Body of pancreas (tissue), 4 donors: Measurements from ENCODE around the gene CCDC57. TPM values are rescaled to one million over a fixed set of nuclear protein-coding genes. Genes with fewer than 3 reads are reported as not detected.

ENCODE experiments used
- ATAC-seq: fragments of 150-250 bp; one replicate; pipeline ENCODE4 v1.9.1; 2016
- DNase-seq, 4 donors: peaks; one replicate each; pipeline ENCODE4 v3.0.0-alpha.2; 2019
- H3K27ac ChIP-seq, 4 donors: fragments of 200-600 bp; sonication (generic); 1 replicate in 3 of 4; 2 replicates in 1 of 4; pipeline versions ENCODE4 v1.5.1 to v1.6.1; 2016 to 2019; ENCODE audit warnings: mild to moderate bottlenecking in 1 of 4, mixed read lengths in 1 of 4, moderate library complexity in 1 of 4
- H3K27me3 ChIP-seq, 2 donors: fragments of 200-600 bp; sonication (generic); one replicate each; pipeline ENCODE4 v1.6.0; 2016; ENCODE audit warnings: mild to moderate bottlenecking in 1 of 2
- H3K36me3 ChIP-seq, 2 donors: fragments of 200-600 bp; sonication (generic); replicated peaks in 1 of 2; 2 replicates each; pipeline ENCODE4 v1.5.1; 2016; ENCODE audit warnings: low read depth in 2 of 2; ENCODE audit not compliant: insufficient read depth in 1 of 2
- H3K4me1 ChIP-seq: fragments of 200-600 bp; sonication (generic); one replicate; pipeline ENCODE4 v1.6.0; 2016
- H3K4me3 ChIP-seq, 2 donors: fragments of 200-600 bp; sonication (generic); 1 replicate in 1 of 2; 2 replicates in 1 of 2; pipeline ENCODE4 v1.5.1; 2016 to 2019
- H3K9me3 ChIP-seq, 3 donors: fragments of 200-600 bp; sonication (generic); 1 replicate in 2 of 3; 2 replicates in 1 of 3; pipeline ENCODE4 v1.5.1; 2016
- CTCF ChIP-seq, 7 experiments: fragments of 450-650 bp in 4 of 7; fragments of 200-600 bp in 3 of 7; sonication (generic) in 3 of 7; IDR thresholded peaks; one replicate each; pipeline ENCODE4 v1.5.1; 2016 to 2019; ENCODE audit warnings: antibody characterized with exemption in 7 of 7
- POLR2A ChIP-seq, 3 donors: fragments of 450-650 bp; IDR thresholded peaks; one replicate each; pipeline ENCODE4 v1.6.1; 2016; ENCODE audit warnings: antibody characterized with exemption in 3 of 3, mild to moderate bottlenecking in 2 of 3
- WGBS, 2 donors: methylation state at CpG; one replicate each; pipeline ENCODE4 v1.1.5; 2017; 5-methylcytosine and 5-hydroxymethylcytosine counted together
- intact Hi-C: fragments of 100-400 bp; cut with DNase I; formaldehyde crosslinking; loops from one replicate; pipeline ENCODE4 v1.15.1; 2023
- total RNA-seq, 2 donors: library from RNA; depleted of rRNA; stranded (reverse); fragments of >200 nt; gene quantifications; one replicate each; pipeline ENCODE4 v1.1.0, GENCODE V29; 2016

CCDC57 gene
- total RNA-seq, 2 donors from 2014 or later: 24.1 to 60.3 TPM

GRCh38 chr17:82228842-82229697 is 16.4 kb upstream of the CCDC57 start, which contains the start of gene SLC16A3:
Gene SLC16A3, plus strand, starts transcription at chr17:82229042. Its CDS starts 6,967 bp downstream, at chr17:82236009.
- ATAC-seq (peak; percentile 22), DNase-seq (peak in 1 of 4 donors; percentile 20)
- WGBS, 2 donors: 11% methylated on average over 99 of the region's 105 CpGs; no CpG with 5 or more reads in 1 of the 2 donors
- Histone ChIP-seq H3K9me3 (no peaks in the 10 kb centered on the region), H3K4me1 (peaks cover 25% of the 10 kb centered on the region), H3K36me3 (no peaks in the 10 kb centered on the region), H3K4me3 (peak within 1 kb of the TSS in 1 of 2 donors; percentile 8), H3K27me3 (peaks cover 0 to 20% of the 10 kb centered on the region in 2 donors), H3K27ac (peak within 1 kb of the TSS in 3 of 4 donors; percentile 10 to 80 (median 65))
- TF ChIP-seq CTCF (IDR thresholded peaks at IDR 0.05) (no peak), POLR2A (IDR thresholded peaks at IDR 0.05) (peak in 2 of 3 donors; percentile 7 to 9)
- intact Hi-C loops: no loop called here

- 28 to 39% methylated on average over 38 to 59 of the region's 63 CpGs for whole genome bisulfite sequencing, 2 donors
- TF ChIP-seq CTCF (IDR thresholded peaks at IDR 0.05) (no peak), POLR2A (IDR thresholded peaks at IDR 0.05) (peak in 2 of 3 donors; percentile 9 to 37)
- intact Hi-C loops: no loop called here
- Histone ChIP-seq H3K9me3 (no peaks in the 10 kb centered on the region), H3K4me1 (peaks cover 25% of the 10 kb centered on the region), H3K27ac (peak overlapping the region in 3 of 4 donors; percentile 10 to 80 (median 62)), H3K27me3 (peaks cover 0 to 20% of the 10 kb centered on the region in 2 donors), H3K4me3 (no peak overlapping the region), H3K36me3 (no peaks in the 10 kb centered on the region)
- ATAC-seq: peak; percentile 2
- DNase-seq: peak in 1 of 4 donors; percentile 28
Measured at GRCh38 chr17:82228278-82228841, 15.7 kb upstream of the CCDC57 start.

- DNase-seq: no peak
- Histone ChIP-seq H3K9me3 (no peaks in the 10 kb centered on the region), H3K36me3 (no peaks in the 10 kb centered on the region), H3K27ac (peak overlapping the region in 3 of 4 donors; percentile 10 to 80 (median 62)), H3K27me3 (peaks cover 0 to 20% of the 10 kb centered on the region in 2 donors), H3K4me3 (no peak overlapping the region), H3K4me1 (peaks cover 25% of the 10 kb centered on the region)
- intact Hi-C loops: no loop called here
- ATAC-seq: no peak
- no peak for TF ChIP-seq POLR2A (IDR thresholded peaks at IDR 0.05)
- no peak for TF ChIP-seq CTCF (IDR thresholded peaks at IDR 0.05)
- 67 to 79% methylated on average over 8 to 17 of the region's 18 CpGs for WGBS, 2 donors
Measured at GRCh38 chr17:82227629-82228277, 15.1 kb upstream of the CCDC57 start.

GRCh38 chr17:82226809-82227628 is 14.4 kb upstream of the CCDC57 start:
- DNase-seq (peak in 1 of 4 donors; percentile 10), ATAC-seq (no peak)
- Histone ChIP-seq H3K4me3 (no peak overlapping the region), H3K9me3 (no peaks in the 10 kb centered on the region), H3K4me1 (peaks cover 22% of the 10 kb centered on the region), H3K27ac (no peak overlapping the region), H3K27me3 (peaks cover 0 to 20% of the 10 kb centered on the region in 2 donors), H3K36me3 (no peaks in the 10 kb centered on the region)
- no peak for TF ChIP-seq CTCF (IDR thresholded peaks at IDR 0.05)
- no peak for TF ChIP-seq POLR2A (IDR thresholded peaks at IDR 0.05)
- WGBS, 2 donors: 87 to 91% methylated on average over 6 to 14 of the region's 16 CpGs
- intact Hi-C loops: no loop called here
